NCI-H1417 treated with DMSO at 0.1 percent for 48 hours (cell line): Measurements from ENCODE around the gene LRRC8C.

Experiments
- DNase-seq: peaks from one replicate; lab custom pipeline; 2025; lab: John Stamatoyannopoulos, UW

The LRRC8C gene

GRCh38 chr1:89733748-89734147 lies 100.8 kb downstream of the LRRC8C start:
- DNase-seq = no peak

- no peak for DNase-seq
Observed at GRCh38 chr1:89734442-89734841, 101.5 kb downstream of the LRRC8C start.

- DNase-seq = no peak
Observed at GRCh38 chr1:89735479-89735878, 102.6 kb downstream of the LRRC8C start.

GRCh38 chr1:89736937-89737733 lies 104.2 kb downstream of the LRRC8C start:
- no peak for DNase-seq

- no peak for DNase-seq
Observed at GRCh38 chr1:89737985-89738510, 105.1 kb downstream of the LRRC8C start.

- no peak for DNase-seq
Observed at GRCh38 chr1:89739013-89739843, 106.3 kb downstream of the LRRC8C start.

GRCh38 chr1:89739844-89740216 lies 106.9 kb downstream of the LRRC8C start:
- DNase-seq = no peak

GRCh38 chr1:89743788-89744187 lies 110.9 kb downstream of the LRRC8C start:
- no peak for DNase-seq

- no peak for DNase-seq
Observed at GRCh38 chr1:89746424-89747149, 113.7 kb downstream of the LRRC8C start.

GRCh38 chr1:89753761-89754160 lies 120.8 kb downstream of the LRRC8C start:
- DNase-seq = no peak

GRCh38 chr1:89754518-89754917 lies 121.6 kb downstream of the LRRC8C start:
- DNase-seq = no peak

- no peak for DNase-seq
Observed at GRCh38 chr1:89755591-89755990, 122.7 kb downstream of the LRRC8C start.

GRCh38 chr1:89757532-89757931 lies 124.6 kb downstream of the LRRC8C start:
- no peak for DNase-seq

- no peak for DNase-seq
Observed at GRCh38 chr1:89758156-89758555, 125.2 kb downstream of the LRRC8C start.

GRCh38 chr1:89759036-89759435 lies 126.1 kb downstream of the LRRC8C start:
- DNase-seq = no peak

GRCh38 chr1:89760496-89760895 lies 127.6 kb downstream of the LRRC8C start:
- DNase-seq = no peak

- DNase-seq = no peak
Observed at GRCh38 chr1:89761338-89761737, 128.4 kb downstream of the LRRC8C start.

GRCh38 chr1:89761901-89762300 lies 129.0 kb downstream of the LRRC8C start:
- DNase-seq = no peak

GRCh38 chr1:89762386-89762778 lies 129.5 kb downstream of the LRRC8C start:
- no peak for DNase-seq

GRCh38 chr1:89762779-89763648 lies 130.1 kb downstream of the LRRC8C start:
- DNase-seq = no peak

GRCh38 chr1:89763649-89763986 lies 130.7 kb downstream of the LRRC8C start:
- no peak for DNase-seq

- no peak for DNase-seq
Observed at GRCh38 chr1:89765774-89766173, 132.9 kb downstream of the LRRC8C start.
